B cell (primary cell): Measurements from ENCODE around the gene TRMU. TPM values are rescaled to one million over a fixed set of nuclear protein-coding genes. Genes with fewer than 3 reads are reported as not detected.

Experiments
- ATAC-seq: fragments of 200-7000 bp; cut with Tn5 transposase; one replicate; pipeline ENCODE4 v1.10.0; 2021; ENCODE audit warnings: low read depth, mild to moderate bottlenecking, moderate number of reproducible peaks, moderate library complexity
- CTCF ChIA-PET: fragments of 350-600 bp; sonication (Branson Sonifier 250); formaldehyde crosslinking; loops from one replicate; lab custom pipeline; 2021; ENCODE audit warnings: antibody characterized with exemption, inconsistent platforms; lab: Charles Lee
- POLR2A ChIA-PET: fragments of 350-600 bp; sonication (Branson Sonifier 250); formaldehyde crosslinking; loops from one replicate; lab custom pipeline; 2021; ENCODE audit warnings: antibody characterized with exemption; lab: Charles Lee
- DNase-seq: peaks from one replicate; pipeline ENCODE4 v3.0.0; 2013
- H2AFZ ChIP-seq: 2 replicates; pipeline ENCODE4 v1.6.1; 2012; ENCODE audit warnings: mild to moderate bottlenecking, low read depth, low read length; ENCODE audit not compliant: insufficient read depth, poor library complexity, severe bottlenecking
- H3K27ac ChIP-seq, 2 donors: 1 replicate in 1 of 2; 2 replicates in 1 of 2; pipeline ENCODE4 v1.5.1; 2012 to 2013; ENCODE audit warnings: low read length in 2 of 2, mild to moderate bottlenecking in 2 of 2, moderate library complexity in 1 of 2
- H3K27me3 ChIP-seq, 4 experiments: fragments of 200-600 bp in 1 of 4; sonication (generic) in 1 of 4; replicated peaks in 1 of 4; 1 replicate in 2 of 4; 2 replicates in 2 of 4; pipeline versions ENCODE4 v1.6.1 to v1.7.0; 2013 to 2016; ENCODE audit warnings: low read length in 3 of 4, mild to moderate bottlenecking in 2 of 4, mixed read lengths in 1 of 4, moderate library complexity in 1 of 4; ENCODE audit not compliant: insufficient read depth in 4 of 4, control insufficient read depth in 3 of 4; ENCODE audit errors: control extremely low read depth in 1 of 4
- H3K36me3 ChIP-seq, 2 experiments: replicated peaks in 1 of 2; 1 replicate in 1 of 2; 2 replicates in 1 of 2; pipeline versions ENCODE4 v1.6.1 to v1.7.1; 2013; ENCODE audit warnings: low read length in 1 of 2; ENCODE audit not compliant: insufficient read depth in 2 of 2, control insufficient read depth in 1 of 2; ENCODE audit errors: control extremely low read depth in 1 of 2, extremely low read depth in 1 of 2
- H3K4me1 ChIP-seq, 2 donors: fragments of 200-600 bp in 1 of 2; sonication (generic) in 1 of 2; 1 replicate in 1 of 2; 2 replicates in 1 of 2; pipeline versions ENCODE4 v1.5.1 to v1.6.1; 2013 to 2017; ENCODE audit warnings: low read length in 2 of 2; ENCODE audit not compliant: control insufficient read depth in 2 of 2, insufficient read depth in 2 of 2
- H3K4me2 ChIP-seq: replicated peaks from 2 replicates; pipeline ENCODE3; 2012; ENCODE audit warnings: mild to moderate bottlenecking, low read depth, low read length; ENCODE audit not compliant: poor library complexity, severe bottlenecking
- H3K4me3 ChIP-seq, 5 experiments: fragments of 200-600 bp in 1 of 5; sonication (generic) in 1 of 5; 1 replicate in 3 of 5; 2 replicates in 2 of 5; pipeline versions ENCODE4 v1.5.1 to v1.7.0; 2011 to 2016; ENCODE audit warnings: low read length in 4 of 5, mild to moderate bottlenecking in 4 of 5, low read depth in 2 of 5, control low read depth in 1 of 5, moderate library complexity in 1 of 5; ENCODE audit not compliant: insufficient read depth in 1 of 5; ENCODE audit errors: control extremely low read depth in 1 of 5, extremely low read depth in 1 of 5
- H3K79me2 ChIP-seq: fragments of 200-600 bp; sonication (generic); one replicate; pipeline ENCODE4 v1.6.0; 2016; ENCODE audit warnings: low read length; ENCODE audit not compliant: control insufficient read depth, insufficient read depth
- H3K9ac ChIP-seq: fragments of 200-600 bp; sonication (generic); 2 replicates; pipeline ENCODE4 v1.6.1; 2017; ENCODE audit warnings: mild to moderate bottlenecking, low read length, moderate library complexity
- H3K9me3 ChIP-seq, 3 donors: one replicate each; pipeline versions ENCODE4 v1.6.1 to v1.7.1; 2013; ENCODE audit warnings: low read length in 2 of 3; ENCODE audit not compliant: control insufficient read depth in 2 of 3, insufficient read depth in 1 of 3; ENCODE audit errors: control extremely low read depth in 1 of 3
- H4K20me1 ChIP-seq: 2 replicates; pipeline ENCODE4 v1.6.0; 2012; ENCODE audit warnings: mild to moderate bottlenecking, low read length; ENCODE audit not compliant: insufficient read depth, control insufficient read depth, poor library complexity, severe bottlenecking
- H3K27ac Mint-ChIP-seq: one replicate; pipeline ENCODE4 v1.8.0; 2021; ENCODE audit warnings: mixed read lengths
- H3K27me3 Mint-ChIP-seq: one replicate; pipeline ENCODE4 v1.8.0; 2021; ENCODE audit warnings: mixed read lengths
- H3K4me1 Mint-ChIP-seq: one replicate; pipeline ENCODE4 v1.8.0; 2021; ENCODE audit warnings: mixed read lengths
- H3K4me3 Mint-ChIP-seq: one replicate; pipeline ENCODE4 v1.8.0; 2021; ENCODE audit warnings: mixed read lengths
- H3K9me3 Mint-ChIP-seq: one replicate; pipeline ENCODE4 v1.8.0; 2022; ENCODE audit warnings: mixed read lengths; ENCODE audit not compliant: insufficient read depth
- EZH2 ChIP-seq: IDR thresholded peaks from 2 replicates; pipeline ENCODE4 v1.6.1; 2012; ENCODE audit warnings: borderline replicate concordance, low read depth, mild to moderate bottlenecking, moderate library complexity, low read length; ENCODE audit not compliant: insufficient read depth, poor library complexity, severe bottlenecking
- WGBS: methylation state at CpG from one replicate; pipeline ENCODE4 v1.1.5; 2013; ENCODE audit warnings: missing lambda C conversion rate; ENCODE audit not compliant: insufficient coverage; 5-methylcytosine and 5-hydroxymethylcytosine counted together
- intact Hi-C: fragments of 100-400 bp; cut with micrococcal nuclease; formaldehyde crosslinking; loops from one replicate; pipeline ENCODE4 v1.10.0; 2022
- polyA plus RNA-seq: library from polyadenylated mRNA; depleted of rRNA; stranded (reverse); fragments of >200 nt; gene quantifications from 2 replicates; pipeline ENCODE4 v1.2.3, GENCODE V29; 2012
- total RNA-seq, 2 donors: library from RNA; stranded (reverse); fragments of 120-200 nt in 1 of 2; gene quantifications; 1 replicate in 1 of 2; 2 replicates in 1 of 2; pipeline versions ENCODE4 v1.2.3 to v1.2.4, GENCODE V29; 2013 to 2022
- TF ChIP-seq, protein P1 (sequence below): fragments of 200-600 bp; IDR thresholded peaks from one replicate; pipeline ENCODE4 v1.8.0; 2022; ENCODE audit warnings: antibody characterized with exemption, mild to moderate bottlenecking

TRMU gene
- total and polyA plus RNA-seq, 2 donors (not counting 1 experiment from before 2014, with no cell fraction given): 51.0 to 76.9 TPM

DNA sequence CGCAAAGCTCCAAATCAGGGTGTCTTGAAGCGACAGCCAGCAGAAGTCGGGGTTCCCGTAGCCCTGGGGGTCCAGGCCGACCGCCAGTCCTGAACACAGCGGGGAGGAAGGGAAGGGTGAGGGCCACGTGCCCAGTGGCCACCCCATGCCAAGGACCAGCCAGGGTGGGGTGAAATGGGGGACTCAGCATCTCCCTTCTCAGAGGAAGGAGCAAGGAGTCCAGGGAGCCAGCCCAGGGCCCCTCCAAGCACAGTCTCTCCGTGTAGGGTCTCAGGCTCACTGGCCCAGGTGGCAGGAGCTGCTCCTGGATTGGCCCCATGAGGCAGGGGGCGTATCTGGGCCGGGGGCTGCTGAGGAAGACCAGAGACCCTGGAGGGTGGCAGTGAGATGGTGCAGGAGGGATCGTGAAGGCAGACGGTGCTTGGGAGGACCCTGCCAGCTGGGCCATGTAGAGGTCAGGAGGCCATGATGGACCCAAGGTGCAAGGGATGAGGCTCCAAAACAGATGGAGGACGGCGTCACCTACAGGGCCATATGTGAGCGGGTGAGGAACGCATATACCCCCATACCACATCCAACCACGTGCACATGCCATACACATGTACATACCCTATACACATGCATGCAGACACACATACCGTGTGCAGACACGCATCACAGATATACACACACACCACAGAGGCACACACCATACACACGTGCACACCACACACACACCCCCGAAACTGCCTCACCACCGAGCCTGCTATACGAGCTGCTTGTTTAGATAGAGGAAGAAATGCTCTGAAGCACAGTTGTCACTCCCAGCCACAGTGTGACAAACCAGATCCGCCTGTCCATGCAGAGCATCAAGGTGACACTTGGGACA, 34.4 kb downstream of the TRMU start:
- no peak overlapping the region for H3K4me2 ChIP-seq
- H3K27ac ChIP-seq: no peak overlapping the region
- peaks cover 0 to 29% of the 10 kb centered on the region in 2 experiments for H3K36me3 ChIP-seq
- peaks cover 0 to 9% (median 0%) of the 10 kb centered on the region in 3 donors for H3K9me3 ChIP-seq
- no peak overlapping the region for H2AFZ ChIP-seq
- no peaks in the 10 kb centered on the region for H3K9me3 Mint-ChIP-seq
- no peak overlapping the region for H3K9ac ChIP-seq
- H4K20me1 ChIP-seq: peaks cover 15% of the 10 kb centered on the region
- TF ChIP-seq, protein P1, sequence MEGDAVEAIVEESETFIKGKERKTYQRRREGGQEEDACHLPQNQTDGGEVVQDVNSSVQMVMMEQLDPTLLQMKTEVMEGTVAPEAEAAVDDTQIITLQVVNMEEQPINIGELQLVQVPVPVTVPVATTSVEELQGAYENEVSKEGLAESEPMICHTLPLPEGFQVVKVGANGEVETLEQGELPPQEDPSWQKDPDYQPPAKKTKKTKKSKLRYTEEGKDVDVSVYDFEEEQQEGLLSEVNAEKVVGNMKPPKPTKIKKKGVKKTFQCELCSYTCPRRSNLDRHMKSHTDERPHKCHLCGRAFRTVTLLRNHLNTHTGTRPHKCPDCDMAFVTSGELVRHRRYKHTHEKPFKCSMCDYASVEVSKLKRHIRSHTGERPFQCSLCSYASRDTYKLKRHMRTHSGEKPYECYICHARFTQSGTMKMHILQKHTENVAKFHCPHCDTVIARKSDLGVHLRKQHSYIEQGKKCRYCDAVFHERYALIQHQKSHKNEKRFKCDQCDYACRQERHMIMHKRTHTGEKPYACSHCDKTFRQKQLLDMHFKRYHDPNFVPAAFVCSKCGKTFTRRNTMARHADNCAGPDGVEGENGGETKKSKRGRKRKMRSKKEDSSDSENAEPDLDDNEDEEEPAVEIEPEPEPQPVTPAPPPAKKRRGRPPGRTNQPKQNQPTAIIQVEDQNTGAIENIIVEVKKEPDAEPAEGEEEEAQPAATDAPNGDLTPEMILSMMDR: no peak
- TF ChIP-seq EZH2: no peak
- H3K27me3 ChIP-seq: peaks cover 0 to 10% (median 0%) of the 10 kb centered on the region in 4 experiments
- H3K27me3 Mint-ChIP-seq: no peaks in the 10 kb centered on the region
- 93% methylated on average over 20 of the region's 25 CpGs for WGBS
- DNase-seq (no peak), ATAC-seq (no peak)
- intact Hi-C loops: loop anchor here (10.0 kb wide), 1 partner anchor 65 kb away; no protein-coding TSS in a partner anchor
- no peaks in the 10 kb centered on the region for H3K79me2 ChIP-seq
- no peak overlapping the region for H3K4me3 ChIP-seq
- ChIA-PET CTCF (interaction anchor here (0.6 to 5.5 kb wide), 2 partner anchors 173 to 249 kb away, joined by 3 to 142 read pairs; no protein-coding TSS in a partner anchor), POLR2A (no interaction called here)
- H3K4me1 ChIP-seq: peaks cover 14 to 66% of the 10 kb centered on the region in 2 donors
- peaks cover 16% of the 10 kb centered on the region for H3K4me1 Mint-ChIP-seq
- H3K4me3 Mint-ChIP-seq: no peak overlapping the region
- peak overlapping the region; percentile 11 for H3K27ac Mint-ChIP-seq
